Erythroblast (primary cell): ENCODE results near the gene PBOV1.
"Not testable (repeated sequence)": the region's sequence is repeated elsewhere in the genome, so short reads cannot be mapped to it uniquely, and the experiment has no call there.

Experiments used
- DNase-seq, 2 experiments: peaks; one replicate each; lab custom pipeline; 2025; lab: John Stamatoyannopoulos, UW
- GATA1 ChIP-seq: IDR thresholded peaks from 2 replicates; pipeline ENCODE4 v1.6.1; 2011; ENCODE audit warnings: low read depth, mild to moderate bottlenecking, control low read depth, low read length, moderate library complexity
- POLR2A ChIP-seq: IDR thresholded peaks from 2 replicates; pipeline ENCODE4 v1.6.1; 2011; ENCODE audit warnings: mild to moderate bottlenecking, low read length

Gene PBOV1

GRCh38 chr6:138230759-138231380 lies 12.6 kb upstream of the PBOV1 start:
- DNase-seq, result no peak
- TF ChIP-seq POLR2A (no peak), GATA1 (no peak)

DNA sequence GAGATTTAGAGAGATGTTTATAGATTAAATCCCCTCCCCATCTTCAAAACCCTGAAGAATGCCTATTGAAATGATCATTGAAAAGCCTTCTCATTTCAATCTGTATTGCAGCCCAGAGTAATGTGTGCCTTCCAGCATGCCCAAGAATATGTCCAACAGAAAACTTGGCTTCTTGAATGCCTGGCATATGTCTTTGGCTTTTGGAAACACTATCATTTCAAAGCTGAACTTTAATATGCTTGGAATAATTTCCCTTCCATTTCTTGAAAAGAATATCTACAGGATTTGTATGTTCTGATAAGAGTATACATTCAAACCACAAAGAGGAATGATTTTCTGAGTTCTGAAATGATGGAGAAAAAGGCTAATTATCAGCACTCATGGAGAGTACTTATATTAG lies 11.9 kb upstream of the PBOV1 start:
- no peak for TF ChIP-seq POLR2A
- no peak for TF ChIP-seq GATA1
- DNase-seq, result no peak

DNA sequence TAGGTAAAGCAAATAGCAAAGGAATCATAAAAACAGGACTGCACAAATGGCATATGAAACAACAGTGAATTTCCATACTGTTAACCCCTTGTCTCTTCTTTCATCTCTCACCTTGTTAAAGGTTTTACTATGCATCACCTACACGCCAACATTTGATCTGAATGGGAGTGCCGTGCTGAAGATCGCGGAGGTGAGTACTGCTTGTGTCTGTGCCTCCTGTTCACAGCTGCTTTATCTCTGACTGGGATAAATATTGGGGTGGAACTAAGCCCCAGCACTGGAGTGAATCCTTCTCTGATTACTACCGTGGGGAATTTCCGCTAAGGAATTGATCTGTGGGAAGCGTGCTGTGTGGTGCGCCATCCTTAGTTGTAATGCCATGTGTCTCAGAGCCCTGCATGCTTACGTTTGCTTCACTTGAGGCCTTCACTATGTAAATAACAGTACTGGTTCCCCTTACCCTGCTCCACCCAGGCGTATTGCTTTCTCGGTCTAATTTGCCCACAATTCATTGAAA lies 11.4 kb upstream of the PBOV1 start:
- no peak for TF ChIP-seq POLR2A

GRCh38 chr6:138229072-138229471 lies 10.8 kb upstream of the PBOV1 start:
- no peak for DNase-seq
- TF ChIP-seq GATA1, result no peak
- no peak for TF ChIP-seq POLR2A

More for the DNA sequence above, 11.4 kb upstream of the PBOV1 start:
- no peak for DNase-seq

DNA sequence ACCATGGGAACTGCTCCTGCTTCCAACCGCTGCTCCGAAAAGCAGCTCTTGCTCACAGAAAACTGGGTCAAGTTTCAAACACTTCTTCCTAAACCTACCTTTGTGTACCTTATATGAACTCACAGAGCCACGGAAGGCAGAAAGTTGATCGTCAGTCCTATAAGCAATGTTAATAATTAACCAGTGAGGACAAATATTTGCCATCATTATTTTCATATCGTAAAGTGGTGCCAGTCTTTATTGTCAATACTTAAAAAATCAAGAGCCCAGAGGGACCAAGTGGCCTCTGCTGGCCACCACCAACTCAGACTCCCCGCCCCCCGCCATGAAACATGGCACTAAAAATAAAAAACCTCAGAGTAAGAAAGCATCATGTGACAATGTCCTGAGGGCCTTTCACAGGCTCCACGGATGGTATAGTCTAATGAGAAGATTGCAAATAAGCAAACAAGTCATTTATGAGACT lies 9.1 kb upstream of the PBOV1 start:
- no peak for DNase-seq
- no peak for TF ChIP-seq POLR2A
- no peak for TF ChIP-seq GATA1

- DNase-seq, result no peak
- no peak for TF ChIP-seq GATA1
- no peak for TF ChIP-seq POLR2A
These were observed 8.5 kb upstream of the PBOV1 start for GRCh38 chr6:138226700-138227315.

- no peak for DNase-seq
- TF ChIP-seq POLR2A, result no peak
- TF ChIP-seq GATA1, result no peak
These were observed 7.7 kb upstream of the PBOV1 start for GRCh38 chr6:138225953-138226352.

DNA sequence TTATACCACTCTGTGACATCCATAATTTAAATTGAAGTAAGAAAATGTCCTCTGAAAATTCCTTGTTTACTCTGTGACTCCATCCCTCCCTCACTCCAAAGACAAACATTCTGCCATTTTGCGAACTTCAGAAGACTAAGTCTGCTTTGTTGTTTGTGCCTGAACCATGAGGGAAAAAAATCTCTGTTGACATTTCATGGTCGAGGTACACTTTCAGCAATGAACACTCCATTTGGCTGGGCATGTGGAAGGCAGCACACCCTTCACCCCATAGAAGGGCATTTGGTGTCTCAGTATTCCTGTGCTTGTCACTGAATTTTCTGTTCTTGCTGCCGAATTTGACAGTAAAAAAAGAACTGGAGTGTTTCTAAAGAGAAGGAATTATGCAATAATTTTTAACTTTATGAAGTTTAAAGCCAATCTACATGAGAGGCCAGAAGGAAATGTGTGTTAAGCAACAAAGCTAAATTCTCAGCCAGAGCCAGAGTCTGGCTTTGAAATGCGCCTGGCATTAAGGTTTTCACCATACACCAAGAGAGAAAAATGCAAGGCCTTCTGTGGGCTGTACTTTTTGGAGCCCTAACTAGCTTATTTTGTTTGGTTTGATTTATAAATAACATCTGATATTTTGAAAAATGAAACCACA lies 4.7 kb upstream of the PBOV1 start:
- no peak for DNase-seq
- TF ChIP-seq GATA1, result no peak
- TF ChIP-seq POLR2A, result no peak

DNA sequence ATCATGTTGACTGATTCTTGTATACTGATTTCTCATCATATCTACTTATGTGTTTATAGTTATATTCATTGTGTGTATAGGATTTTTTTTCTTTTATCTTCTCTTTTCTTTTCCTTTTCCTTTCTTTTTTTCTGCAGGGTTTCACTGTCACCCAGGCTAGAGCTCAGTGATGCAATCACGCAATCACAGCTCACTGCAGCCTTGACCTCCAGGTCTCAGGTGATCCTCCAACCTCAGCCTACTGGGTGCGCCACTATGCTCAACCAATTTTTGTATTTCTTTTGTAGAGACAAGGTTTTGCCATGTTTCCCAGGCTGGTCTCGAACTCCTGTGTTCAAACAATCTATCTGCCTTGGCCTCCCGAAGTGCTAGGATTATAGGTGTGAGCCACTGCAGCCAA lies 1.6 kb upstream of the PBOV1 start:
- TF ChIP-seq POLR2A (no peak), GATA1 (no peak)

GRCh38 chr6:138219398-138219797 lies 1.1 kb upstream of the PBOV1 start:
- no peak for DNase-seq
- TF ChIP-seq GATA1, result no peak
- TF ChIP-seq POLR2A, result no peak

More for the DNA sequence above, 1.6 kb upstream of the PBOV1 start:
- no peak for DNase-seq

DNA sequence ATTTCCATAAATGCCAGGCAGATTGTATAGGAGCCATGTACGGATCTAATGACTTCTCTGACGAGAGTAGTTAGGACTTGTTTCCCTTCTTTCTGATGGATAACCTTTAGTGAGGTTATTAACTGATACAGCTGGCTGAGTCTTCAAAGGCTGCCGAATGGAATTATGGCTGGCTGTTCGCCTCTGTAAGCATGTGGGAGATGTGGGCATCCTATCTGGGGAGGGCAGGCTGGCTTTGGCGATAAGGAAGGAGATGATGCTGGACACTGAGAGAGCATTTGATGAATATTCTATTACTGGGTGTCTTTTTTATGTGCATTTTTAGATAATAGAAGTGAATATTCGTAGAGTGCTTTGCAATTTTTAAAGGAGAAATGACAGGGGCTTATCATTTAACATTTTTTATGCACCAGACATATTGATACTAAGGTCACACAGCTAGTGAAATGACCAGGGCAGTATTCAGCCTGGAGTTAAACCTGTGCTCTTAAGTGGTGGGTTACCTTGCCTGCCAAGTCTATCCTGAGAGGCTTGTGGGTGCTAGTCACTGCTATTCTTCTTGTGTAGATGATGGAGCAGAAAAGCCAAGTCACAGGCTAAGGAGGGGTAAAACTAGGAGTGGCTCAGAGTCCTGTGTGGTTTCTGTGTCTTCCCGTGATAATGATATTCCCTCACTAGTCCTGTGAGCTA lies 3.1 kb downstream of the PBOV1 start:
- TF ChIP-seq GATA1 (no peak), POLR2A (no peak)
- no peak for DNase-seq

DNA sequence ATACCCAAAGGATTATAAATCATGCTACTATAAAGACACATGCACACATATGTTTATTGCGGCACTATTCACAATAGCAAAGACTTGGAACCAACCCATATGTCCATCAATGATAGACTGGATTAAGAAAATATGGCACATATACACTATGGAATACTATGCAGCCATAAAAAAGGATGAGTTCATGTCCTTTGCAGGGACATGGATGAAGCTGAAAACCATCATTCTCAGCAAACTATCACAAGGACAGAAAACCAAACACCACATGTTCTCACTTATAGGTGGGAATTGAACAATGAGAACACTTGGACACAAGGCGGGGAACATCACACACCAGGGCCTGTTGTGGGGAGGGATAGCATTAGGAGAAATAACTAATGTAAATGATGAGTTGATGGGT lies 5.8 kb downstream of the PBOV1 start:
- DNase-seq, result not testable (repeated sequence)

DNA sequence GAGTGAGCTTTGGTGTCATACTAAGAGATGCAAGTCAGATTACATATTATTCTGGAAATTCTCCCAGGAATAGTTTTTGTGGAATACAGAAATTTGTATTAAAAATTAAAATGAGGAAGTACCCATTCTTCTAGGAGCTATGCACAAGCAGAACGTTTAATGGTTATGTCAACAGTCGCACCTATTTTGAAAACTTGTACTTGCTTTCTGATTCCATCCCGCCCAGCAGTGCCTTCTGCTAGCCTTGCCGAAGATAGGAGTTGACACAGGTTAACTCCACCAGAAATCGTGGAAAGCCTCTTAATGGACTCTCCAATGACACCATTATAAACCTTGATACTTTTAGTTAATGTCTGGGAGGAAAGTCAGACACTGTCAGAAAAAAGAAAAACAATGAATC lies 6.7 kb downstream of the PBOV1 start:
- no peak for DNase-seq

More for the DNA sequence above, 6.7 kb downstream of the PBOV1 start:
- TF ChIP-seq GATA1 (no peak), POLR2A (no peak)
